Stimulated activated naive CD8-positive, alpha-beta T cell treated with anti-CD3 and anti-CD28 coated beads, Interleukin-15, Interleukin-2, amounts not matched to agents 100 U/mL and 50 U/mL, for 24 hours (primary cell): Measurements from ENCODE around the gene PSMG2.
A peak's percentile ranks its signal among the peaks of the same experiment; 100 is the strongest.

Source experiments
- ATAC-seq: fragments of 150-1000 bp; cut with Tn5 transposase; one replicate; pipeline ENCODE4 v1.10.0; 2021
- DNase-seq: peaks from one replicate; pipeline ENCODE4 v3.0.0; 2021

Gene PSMG2, protein sequence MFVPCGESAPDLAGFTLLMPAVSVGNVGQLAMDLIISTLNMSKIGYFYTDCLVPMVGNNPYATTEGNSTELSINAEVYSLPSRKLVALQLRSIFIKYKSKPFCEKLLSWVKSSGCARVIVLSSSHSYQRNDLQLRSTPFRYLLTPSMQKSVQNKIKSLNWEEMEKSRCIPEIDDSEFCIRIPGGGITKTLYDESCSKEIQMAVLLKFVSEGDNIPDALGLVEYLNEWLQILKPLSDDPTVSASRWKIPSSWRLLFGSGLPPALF

DNA sequence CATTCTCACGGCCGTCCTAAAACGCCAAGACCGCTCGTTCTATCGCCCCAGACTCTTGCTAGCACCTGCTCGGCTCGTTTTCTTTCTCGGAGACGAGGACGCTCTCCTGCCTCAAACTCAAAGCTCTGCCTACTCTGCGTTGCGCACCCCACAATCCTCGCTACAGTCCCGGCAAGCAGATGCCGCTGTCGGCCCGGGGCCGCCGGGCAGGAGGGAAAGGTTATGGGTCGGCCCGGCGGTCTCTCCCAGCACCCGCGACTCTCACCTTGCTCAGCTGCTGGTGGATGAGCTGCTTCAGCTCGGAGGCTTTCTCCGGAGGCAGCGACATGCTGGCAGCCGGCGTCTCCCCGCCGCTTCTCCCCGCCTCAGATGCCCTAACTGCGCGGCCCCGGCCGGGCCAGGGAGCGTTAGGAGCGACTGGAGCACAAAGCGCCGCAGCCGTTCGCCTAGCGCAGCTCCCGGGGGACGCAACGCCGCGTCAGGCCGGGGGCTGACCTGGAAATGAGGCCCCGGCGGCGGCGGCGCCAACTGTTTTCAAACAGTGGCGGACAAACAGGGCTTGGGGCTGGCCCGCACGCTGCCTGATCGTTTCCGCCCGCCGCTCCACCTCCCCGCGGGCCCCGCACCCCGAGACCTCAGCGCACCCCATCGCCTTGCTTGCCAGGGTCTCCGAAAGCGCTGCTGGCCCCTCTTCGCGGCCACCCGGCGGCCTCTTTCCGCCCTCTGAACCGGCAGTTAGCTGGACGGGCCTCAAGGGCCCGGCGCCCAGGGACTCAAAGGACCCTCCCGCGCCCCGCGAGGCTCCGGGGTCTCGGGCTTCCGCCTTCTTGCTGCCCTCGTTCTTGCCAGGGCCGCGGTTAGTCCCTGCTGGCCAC is at the start of gene PSMG2, which contains the start of gene CEP76:
PSMG2 (plus strand) TSS at position 822 of the 875 bp plus-strand sequence. CDS start 66 bp downstream, outside the sequence.
CEP76 (minus strand) TSS at position 503 of the 875 bp plus-strand sequence; CDS start at position 328, 175 bp downstream.
- peak; percentile 88 for ATAC-seq
- DNase-seq: peak; percentile 89

DNA sequence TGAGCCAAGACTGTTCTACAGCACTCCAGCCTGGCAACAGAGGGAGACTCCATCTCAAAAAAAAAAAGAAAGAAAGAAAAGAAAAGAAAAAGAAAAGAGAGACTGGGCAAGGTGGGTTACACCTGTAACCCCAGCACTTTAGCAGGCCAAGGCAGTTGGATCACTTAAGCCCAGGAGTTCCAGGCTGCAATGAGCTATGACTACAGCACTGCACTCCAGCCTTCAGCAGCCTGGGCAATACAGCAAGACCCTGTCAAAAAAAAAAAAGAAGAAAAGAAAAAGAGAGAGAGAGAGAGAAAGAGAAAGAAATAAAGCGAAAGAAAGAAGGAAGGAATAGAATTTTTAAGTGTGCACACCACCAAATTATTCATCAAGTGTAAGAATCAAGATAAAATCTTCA is 47.9 kb upstream of the PSMG2 start:
- ATAC-seq: no peak
- no peak for DNase-seq

DNA sequence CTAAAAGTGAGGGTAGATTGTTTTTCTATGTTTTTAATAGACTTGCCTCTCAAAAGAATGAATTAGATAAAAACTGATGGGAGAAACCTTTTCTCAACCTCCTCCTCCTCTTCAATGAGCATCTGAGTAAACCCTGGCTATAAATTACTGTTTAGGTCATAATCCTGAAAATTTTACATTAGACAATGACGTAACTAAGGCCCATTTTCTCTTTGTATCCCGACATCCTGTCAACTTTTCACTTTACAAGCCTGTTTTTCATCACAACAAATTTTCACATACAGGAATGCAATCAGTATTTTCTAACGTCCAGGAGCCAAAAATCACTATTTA is 46.3 kb upstream of the PSMG2 start:
- DNase-seq (no peak), ATAC-seq (no peak)

DNA sequence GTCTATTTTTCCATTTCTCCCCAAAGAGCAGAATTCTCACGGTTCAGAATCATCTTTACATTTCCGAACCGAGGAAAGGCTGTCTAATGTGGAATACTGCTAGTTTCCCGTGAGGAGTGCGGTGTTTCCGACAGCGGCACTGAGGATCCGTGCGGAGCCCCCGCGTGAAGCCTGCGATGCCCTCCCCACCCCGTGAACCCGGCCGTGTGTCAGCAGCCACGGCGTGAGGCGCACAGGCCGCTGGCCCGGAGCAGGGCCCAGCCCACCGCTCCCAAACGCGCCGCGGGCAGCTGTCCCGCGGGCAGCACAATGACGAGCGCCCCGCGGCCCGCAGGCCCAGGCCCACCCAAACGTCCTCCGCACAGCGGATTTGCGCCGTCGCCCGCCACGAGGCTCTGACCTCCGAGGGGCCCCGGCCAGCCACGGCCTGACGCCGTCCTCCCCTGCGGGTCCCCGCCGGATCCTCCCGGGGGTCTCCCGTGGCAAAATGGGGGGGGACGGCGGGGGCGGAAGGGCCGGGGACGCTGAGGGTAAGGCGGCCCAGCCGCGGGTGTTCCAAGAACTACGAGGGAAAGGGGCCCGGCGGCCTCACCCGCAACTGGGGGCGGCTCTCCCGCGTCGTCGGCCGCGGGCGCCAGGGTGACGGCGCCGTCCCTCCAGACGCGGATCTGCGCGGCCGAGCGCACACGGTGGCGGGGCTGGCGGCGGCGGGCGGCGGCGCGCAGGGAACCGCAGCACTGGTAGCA is 45.7 kb upstream of the PSMG2 start:
- ATAC-seq (peak; percentile 29), DNase-seq (peak; percentile 22)

DNA sequence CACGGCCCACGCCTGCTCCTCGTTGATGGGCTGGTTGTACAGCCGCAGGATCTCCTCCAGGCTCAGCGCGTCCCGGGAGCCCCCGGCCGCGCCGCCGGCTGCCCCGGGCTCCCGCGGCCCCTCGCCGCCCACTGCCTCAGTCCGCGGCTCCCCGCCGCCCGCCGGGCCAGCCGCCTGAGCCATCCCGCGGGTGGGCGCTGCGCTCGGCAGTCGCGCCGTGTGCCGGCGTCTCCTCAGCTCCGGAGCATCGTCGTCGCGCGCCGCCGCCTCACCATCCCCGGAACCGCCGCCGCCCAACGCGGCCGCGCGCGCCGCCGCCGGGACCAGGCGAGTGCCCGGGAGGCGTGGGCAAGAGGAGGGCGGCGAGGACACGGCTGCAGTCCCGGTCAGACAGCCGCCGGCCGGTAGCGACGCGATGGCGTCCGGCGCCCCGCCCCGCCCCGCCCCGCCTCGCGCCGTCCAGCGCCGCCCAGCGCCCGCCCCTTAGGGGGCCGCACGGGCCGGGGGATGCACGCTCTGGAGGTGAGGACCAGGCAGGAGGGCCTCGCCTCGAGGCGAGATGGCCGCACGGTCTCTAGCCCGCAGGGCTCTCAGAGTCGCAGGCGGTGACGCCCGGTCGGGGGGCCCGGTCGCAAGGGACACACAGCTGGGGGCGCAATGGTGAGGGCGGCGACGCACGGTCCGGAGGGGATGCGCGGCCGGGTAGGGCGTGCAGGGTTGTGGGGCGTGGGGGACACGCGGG is 45.0 kb upstream of the PSMG2 start, which contains the start of gene SPIRE1:
SPIRE1 (minus strand) TSS at position 424 of the 742 bp plus-strand sequence; CDS start at position 183, 241 bp downstream.
- DNase-seq (peak; percentile 41), ATAC-seq (peak; percentile 69)

DNA sequence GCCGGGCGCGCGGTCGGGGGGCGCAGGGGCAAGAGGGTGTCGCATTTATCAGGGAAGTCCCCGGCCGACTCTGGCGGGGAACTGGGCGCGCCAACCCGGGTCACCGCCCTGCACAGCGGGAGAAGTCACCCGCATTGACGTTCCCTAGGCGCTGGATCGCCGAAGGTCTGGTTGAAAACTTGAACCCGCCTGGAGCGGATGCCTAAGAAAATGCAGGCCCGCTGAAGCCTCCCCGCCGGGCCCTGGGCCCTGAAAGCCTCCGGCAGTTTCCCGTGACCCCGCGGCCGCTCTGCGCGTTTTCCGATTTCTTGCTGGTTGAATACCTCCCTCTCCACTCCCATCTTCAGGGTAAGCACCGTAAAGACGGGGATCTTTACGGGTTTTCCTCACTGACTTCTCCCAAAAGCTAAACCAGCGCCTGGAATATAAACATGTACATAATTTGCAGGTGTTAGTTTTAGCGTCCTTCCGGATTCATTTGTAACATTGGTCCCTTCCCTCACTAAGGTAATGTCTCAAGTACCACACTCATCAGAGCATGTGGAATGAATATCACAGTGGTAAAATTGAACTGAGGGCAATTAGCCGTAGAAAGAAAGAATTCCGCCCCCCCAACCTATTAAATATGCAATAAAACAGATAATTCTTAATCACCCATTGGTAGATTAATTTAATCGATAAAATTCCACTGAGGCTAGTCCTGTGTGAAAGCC is 44.3 kb upstream of the PSMG2 start:
- peak; percentile 38 for DNase-seq

DNA sequence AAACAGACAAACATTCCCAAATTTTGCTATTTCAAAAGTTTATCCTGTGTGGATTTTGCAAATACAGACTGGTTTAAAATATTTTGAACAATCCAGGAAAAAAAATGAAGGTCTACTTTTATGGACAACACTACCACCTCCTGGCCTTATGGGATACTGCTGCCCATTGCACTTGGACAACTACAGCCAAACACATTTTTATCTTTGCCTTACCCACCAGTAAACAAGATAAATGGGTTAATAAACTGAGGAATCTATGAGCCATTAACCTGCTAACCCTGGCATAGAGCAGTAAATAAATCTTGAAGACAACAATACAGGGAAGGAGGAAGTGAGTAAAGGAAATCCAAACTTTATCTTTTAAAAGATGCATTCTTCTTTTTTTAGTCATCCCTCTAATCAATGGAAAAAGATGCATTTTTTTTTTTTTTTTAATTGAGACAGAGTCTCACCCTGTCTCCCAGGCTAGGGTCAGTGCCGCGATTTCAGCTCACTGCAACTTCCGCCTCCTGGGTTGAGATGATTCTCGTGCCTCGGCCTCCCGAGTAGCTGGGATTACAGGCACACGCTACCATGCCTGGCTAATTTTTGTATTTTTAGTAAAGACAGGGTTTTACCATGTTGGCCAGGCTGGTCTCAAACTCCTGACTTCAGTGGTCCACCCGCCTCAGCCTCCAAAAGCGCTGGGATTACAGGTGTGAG is 42.8 kb upstream of the PSMG2 start:
- ATAC-seq: no peak
- peak; percentile 35 for DNase-seq

More for the DNA sequence above, 44.3 kb upstream of the PSMG2 start:
- no peak for ATAC-seq

DNA sequence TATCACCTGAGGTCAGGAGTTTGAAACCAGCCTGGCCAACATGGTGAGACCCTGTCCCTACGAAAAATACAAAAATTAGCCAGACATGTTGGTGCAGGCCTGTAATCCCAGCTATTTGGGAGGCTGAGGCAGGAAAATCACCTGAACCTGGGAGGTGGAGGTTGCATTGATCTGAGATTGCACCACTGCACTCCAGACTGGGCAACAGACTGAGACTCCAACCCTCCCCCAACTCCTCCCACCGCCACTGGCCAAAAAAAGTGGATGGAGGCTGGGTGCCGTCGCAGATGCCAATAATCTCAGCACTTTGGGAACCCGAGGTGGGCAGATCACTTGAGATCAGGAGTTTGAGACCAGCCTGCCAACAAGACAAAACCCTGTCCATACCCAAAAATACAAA is 34.8 kb upstream of the PSMG2 start:
- DNase-seq: no peak
- no peak for ATAC-seq

DNA sequence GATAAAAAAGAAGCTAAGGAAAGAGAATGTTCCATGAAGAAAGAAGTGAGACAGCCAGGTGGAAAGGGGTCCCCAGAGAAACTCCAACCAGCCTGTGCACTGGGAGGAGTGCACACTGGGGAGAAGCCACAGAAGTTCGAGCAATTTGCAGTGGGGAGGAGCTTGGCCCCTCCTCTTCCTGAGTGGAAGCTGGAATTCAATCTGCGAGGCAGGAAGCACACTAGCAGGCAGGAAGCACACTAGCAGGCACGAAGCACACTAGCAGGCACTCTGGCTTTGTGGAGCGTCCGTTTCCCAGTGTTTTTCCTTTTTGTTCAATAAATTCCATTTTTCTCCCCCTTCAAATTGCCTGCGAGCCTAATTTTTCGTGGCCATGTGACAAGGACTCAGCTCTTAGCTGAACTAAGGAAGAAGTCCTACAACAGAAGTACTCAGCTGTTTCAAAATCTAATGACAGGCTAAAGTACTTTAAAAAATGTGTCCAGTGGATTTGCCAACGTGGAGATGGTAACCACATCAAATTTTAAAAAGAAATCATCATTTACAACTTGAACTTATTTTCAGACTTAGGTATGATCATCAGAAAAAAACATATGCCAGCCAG is 23.6 kb upstream of the PSMG2 start:
- no peak for ATAC-seq
- no peak for DNase-seq

DNA sequence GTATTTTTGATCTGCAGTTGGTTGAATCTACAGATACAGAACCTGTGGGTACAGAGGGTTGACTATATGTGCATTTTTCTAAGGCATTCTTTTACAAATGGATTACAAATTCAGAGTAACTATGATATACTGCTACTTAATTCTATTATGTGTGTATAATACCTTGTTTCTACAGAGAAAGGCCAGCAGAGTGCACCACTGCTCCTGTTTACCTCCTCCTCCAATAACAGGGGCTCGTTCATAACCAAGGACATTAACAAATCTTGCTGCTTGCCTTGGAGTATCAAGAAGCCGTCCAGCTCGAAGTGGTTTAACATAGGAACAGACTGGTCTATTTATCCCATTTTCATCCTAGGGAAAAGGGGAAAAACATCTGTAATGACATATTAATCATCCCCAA is 16.7 kb upstream of the PSMG2 start:
- ATAC-seq: no peak
- DNase-seq: no peak

DNA sequence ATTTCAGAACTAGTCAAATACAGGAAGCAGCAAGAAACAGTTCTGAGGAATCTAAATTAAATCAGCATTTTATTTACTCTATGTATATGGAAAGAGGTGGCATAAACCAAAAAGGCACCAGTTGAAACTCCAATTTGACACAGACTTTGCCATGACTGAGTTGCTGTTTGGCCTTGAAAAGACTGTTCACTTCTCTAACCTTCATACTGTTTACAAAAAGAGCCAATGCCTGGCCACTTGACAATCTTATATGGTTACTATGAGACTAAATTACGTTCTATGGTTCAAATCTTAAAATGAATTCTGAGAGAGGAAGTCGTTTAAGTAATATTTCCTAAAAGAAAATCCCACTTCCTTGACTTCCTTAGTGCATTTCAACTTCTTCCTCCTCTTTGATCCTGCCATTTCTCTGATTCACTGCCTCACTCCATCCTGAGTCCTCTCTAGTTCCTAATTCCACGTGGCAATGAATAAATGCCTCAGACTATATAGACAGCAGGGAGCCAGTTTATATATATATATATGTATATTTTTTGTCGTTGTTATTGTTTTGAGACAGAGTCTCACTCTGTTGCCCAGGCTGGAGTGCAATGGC is 13.5 kb upstream of the PSMG2 start:
- DNase-seq: no peak
- ATAC-seq: no peak

DNA sequence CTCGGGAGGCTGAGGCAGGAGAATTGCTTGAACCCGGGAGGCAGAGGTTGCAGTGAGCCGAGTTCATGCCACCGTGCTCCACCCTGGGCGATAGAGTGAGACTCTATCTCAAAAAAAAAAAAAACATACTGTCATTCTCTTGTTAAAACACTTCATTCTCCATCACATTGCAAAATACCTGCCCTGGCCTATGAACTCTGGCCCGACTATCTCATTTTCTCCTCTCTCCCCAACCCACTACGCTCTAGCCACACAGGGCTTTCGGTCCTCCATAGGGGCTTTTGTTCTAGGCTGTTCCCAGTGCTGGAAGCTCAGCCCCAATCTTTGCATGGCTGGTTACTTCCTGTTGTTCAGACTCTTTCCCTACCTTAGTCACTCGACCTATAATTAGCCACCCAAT is 10.6 kb upstream of the PSMG2 start:
- ATAC-seq (no peak), DNase-seq (no peak)

DNA sequence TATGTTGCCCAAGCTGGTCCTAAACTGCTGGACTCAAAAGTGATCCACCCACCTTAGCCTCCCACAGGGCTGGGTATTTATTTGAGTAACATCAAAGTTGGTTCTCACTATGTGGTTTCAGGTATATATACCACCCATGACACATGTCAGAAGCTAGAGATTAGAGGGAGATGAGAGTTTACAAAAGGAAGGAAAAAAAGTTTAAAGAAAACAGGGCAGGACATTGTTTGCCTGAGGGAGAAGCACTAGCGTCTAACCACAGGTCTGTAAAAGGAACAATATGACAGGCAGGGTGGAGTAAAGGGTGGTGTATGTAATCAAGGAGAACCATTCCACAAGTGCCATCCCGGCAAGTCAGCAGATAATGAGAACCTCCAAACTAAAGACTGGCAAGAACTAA is 8.8 kb upstream of the PSMG2 start:
- ATAC-seq (no peak), DNase-seq (no peak)

DNA sequence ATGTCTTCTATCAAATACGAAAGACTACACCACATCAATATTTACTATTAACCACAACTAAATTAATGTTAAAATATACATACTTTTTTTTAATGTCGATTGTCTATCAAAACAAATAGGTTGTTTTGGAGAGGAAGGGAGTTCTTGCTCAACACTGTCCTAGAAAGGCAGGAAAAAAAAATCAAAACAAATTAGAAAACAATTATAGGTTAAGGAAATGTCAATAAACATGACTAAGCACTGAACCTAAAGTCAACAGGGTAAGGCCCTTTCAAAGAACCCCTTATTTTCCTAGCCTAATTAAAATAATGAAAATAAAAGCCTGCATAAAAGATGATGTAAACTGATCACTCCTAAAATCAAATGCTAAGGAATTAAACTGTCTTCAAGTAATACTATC is 3.1 kb upstream of the PSMG2 start:
- DNase-seq: no peak
- no peak for ATAC-seq

DNA sequence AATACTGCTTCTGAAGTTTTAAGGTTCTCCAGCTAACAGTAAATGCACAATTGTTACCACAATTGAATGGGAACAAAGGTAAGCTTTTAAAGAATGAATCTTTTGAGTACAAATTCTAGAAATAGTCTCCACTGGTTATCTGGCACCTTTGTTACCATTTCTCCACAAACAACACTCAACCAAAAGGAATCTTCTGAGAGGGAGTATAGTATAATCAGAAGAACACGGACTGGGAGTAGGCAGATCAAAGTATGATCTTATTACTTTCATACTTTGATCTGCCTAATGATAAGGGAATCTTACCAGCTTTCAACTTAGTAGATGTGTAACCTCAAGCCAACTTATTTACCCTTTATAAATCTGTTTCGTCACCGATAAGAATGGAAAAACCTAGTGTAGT is 1.7 kb upstream of the PSMG2 start:
- no peak for DNase-seq
- ATAC-seq: peak; percentile 34

DNA sequence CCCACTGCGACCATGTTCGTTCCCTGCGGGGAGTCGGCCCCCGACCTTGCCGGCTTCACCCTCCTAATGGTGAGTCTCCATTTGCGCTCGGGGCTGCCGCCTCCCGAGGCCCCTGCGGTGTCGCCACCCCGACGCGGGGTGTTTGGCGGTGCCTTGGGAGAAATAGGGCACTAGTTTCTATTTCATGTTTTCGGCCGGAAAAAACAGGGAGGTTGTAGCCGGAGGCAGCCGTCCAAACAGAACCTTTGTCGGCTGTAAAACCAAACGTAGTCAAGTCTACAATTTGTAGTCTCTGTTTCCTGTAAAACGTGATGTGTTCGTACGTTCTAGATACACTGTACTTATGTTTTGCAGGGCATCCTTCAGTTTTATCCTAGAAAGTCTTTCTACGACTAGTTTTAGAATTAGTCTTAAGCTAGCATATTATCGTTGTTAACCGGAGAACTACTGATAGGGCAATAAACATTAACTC is 290 bp downstream of the PSMG2 start:
- DNase-seq (no peak), ATAC-seq (no peak)

DNA sequence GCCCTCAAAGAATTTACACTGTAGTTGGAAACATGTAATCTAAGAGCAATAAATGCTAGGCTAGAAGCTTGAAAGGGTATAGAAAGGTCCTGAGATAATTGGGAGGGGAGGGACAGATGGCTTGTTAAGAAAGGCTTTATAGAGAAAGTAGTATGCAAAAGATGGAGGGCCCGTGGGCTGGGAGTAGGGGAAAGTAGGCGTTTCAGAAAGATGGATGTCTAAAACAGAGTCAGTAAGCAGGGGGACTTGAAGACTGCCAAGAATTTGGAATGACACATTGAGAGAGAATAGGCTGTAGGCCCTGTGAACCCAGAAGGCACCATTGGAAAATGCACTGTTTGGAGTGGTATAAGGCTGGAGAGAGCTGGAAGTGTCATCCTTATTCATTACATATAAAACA is 822 bp downstream of the PSMG2 start:
- DNase-seq (no peak), ATAC-seq (no peak)

DNA sequence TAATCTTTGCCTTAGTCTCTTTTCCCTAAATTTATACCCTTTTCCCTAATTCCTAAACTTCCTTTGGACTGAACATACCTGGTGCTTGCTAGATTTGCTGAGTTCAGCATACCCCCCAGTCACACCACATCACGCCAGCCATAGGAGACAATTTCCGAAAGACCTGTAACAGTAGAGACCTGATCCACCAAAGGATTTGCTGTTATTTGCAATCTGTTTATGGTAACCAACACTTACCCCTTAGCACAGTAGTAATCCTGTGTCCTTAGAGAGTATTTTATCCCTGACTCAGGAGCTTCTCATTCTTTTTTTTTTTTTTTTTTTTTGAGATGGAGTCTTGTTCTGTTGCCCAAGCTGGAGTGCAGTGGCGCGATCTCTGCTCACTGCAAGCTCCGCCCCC is 8.6 kb downstream of the PSMG2 start:
- ATAC-seq (no peak), DNase-seq (no peak)

DNA sequence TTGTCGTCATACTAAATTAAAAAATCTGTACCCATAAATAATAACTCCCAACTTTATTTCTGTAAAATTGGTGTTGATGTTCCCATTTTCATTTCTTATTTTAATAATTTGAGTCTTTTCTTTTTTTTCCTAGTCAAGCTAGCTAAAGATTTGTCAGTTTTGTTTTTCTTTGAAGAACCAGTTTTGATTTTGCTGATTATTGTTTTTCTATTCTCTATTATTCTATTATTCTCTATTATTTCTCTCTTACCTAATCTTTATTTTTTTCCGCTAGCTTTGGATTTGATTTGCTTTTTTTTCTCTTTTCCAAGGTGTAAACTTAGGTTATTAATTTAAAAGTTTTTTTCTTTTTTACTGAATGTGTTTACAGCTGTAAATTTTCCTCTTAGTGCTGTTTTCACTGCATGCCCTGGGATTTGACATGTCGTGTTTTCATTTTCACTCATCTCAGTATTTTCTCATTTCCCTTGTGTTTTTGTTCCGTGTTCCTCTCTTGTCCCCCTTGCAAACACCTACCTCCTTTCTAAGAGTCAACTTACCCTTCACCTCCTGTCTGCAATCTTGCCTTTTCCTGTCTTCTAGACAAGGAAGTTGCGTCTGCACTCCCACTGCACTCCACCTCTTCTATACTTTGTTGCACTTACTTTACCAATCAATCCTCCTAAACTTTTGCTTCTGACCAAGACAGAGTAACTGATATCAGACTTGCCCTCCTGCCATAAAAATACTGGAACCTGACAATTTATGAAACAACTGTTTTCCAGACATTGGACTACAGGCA is 18.8 kb downstream of the PSMG2 start:
- ATAC-seq: no peak
- no peak for DNase-seq
